ENCODE data around the gene LIPT2. TPM values are rescaled to one million over a fixed set of nuclear protein-coding genes. Genes with fewer than 3 reads are reported as not detected.

LIPT2 gene
- total RNA-seq, 4 donors from 2014 or later, result 4.0 to 10.9 (median 8.1) TPM

- TF ChIP-seq POLR2A (IDR thresholded peaks at IDR 0.05) (no peak), CTCF (IDR thresholded peaks at IDR 0.05) (no peak)
- intact Hi-C loops (cut with DNase I; ENCODE audit: low total_unique reads), result loop anchor here (5.0 kb wide), 1 partner anchor 104 kb away; no protein-coding TSS in a partner anchor
- peak in 1 of 2 donors; percentile 62 for DNase-seq (ENCODE audit: low spot score in 2 of 2)
- 81 to 89% methylated on average over 1 of the region's 1 CpG for WGBS, 2 donors
- no peak overlapping the region for H3K4me3 ChIP-seq (ENCODE audit: low read depth, poor library complexity, severe bottlenecking)
Observed at GRCh38 chr11:74463216-74463615, 30.3 kb downstream of the LIPT2 start.

- WGBS, 2 donors, result 73 to 80% methylated on average over 5 of the region's 5 CpGs
Observed at GRCh38 chr11:74462631-74463030, 30.9 kb downstream of the LIPT2 start.

GRCh38 chr11:74462009-74462408, 31.5 kb downstream of the LIPT2 start:
- TF ChIP-seq CTCF (IDR thresholded peaks at IDR 0.05) (no peak), POLR2A (IDR thresholded peaks at IDR 0.05) (no peak)
- intact Hi-C loops (cut with DNase I; ENCODE audit: low total_unique reads), result loop anchor here (5.0 kb wide), 1 partner anchor 105 kb away; no protein-coding TSS in a partner anchor
- 62 to 67% methylated on average over 2 of the region's 2 CpGs for WGBS, 2 donors
- DNase-seq (ENCODE audit: low spot score in 2 of 2), result peak; percentile 68 to 92
- no peak overlapping the region for H3K4me3 ChIP-seq (ENCODE audit: low read depth, poor library complexity, severe bottlenecking)

More at GRCh38 chr11:74462631-74463030, 30.9 kb downstream of the LIPT2 start:
- peak in 1 of 2 donors; percentile 50 for DNase-seq (ENCODE audit: low spot score in 2 of 2)
- intact Hi-C loops (cut with DNase I; ENCODE audit: low total_unique reads), result loop anchor here (5.0 kb wide), 1 partner anchor 105 kb away; no protein-coding TSS in a partner anchor
- no peak overlapping the region for H3K4me3 ChIP-seq (ENCODE audit: low read depth, poor library complexity, severe bottlenecking)
- no peak for TF ChIP-seq POLR2A (IDR thresholded peaks at IDR 0.05)
- no peak for TF ChIP-seq CTCF (IDR thresholded peaks at IDR 0.05)

- intact Hi-C loops (cut with DNase I; ENCODE audit: low total_unique reads), result loop anchor here (5.0 kb wide), 1 partner anchor 107 kb away; no protein-coding TSS in a partner anchor
- no peak overlapping the region for H3K4me3 ChIP-seq (ENCODE audit: low read depth, poor library complexity, severe bottlenecking)
Observed at GRCh38 chr11:74460481-74461154, 32.9 kb downstream of the LIPT2 start.

GRCh38 chr11:74460065-74460464, 33.5 kb downstream of the LIPT2 start:
- H3K4me3 ChIP-seq (ENCODE audit: low read depth, poor library complexity, severe bottlenecking), result no peak overlapping the region
- no peak for DNase-seq (ENCODE audit: low spot score in 2 of 2)
- WGBS, 2 donors, result 54 to 65% methylated on average over 4 of the region's 4 CpGs
- TF ChIP-seq CTCF (IDR thresholded peaks at IDR 0.05) (no peak), POLR2A (IDR thresholded peaks at IDR 0.05) (no peak)
- intact Hi-C loops (cut with DNase I; ENCODE audit: low total_unique reads), result loop anchor here (5.0 kb wide), 1 partner anchor 107 kb away; no protein-coding TSS in a partner anchor

More at GRCh38 chr11:74460481-74461154, 32.9 kb downstream of the LIPT2 start:
- TF ChIP-seq CTCF (IDR thresholded peaks at IDR 0.05), result no peak
- TF ChIP-seq POLR2A (IDR thresholded peaks at IDR 0.05), result no peak
- 84 to 87% methylated on average over 2 of the region's 2 CpGs for WGBS, 2 donors
- no peak for DNase-seq (ENCODE audit: low spot score in 2 of 2)

Data from lower leg skin (tissue), 4 donors.